HepG2 (cell line): Measurements from ENCODE around the gene GNAZ. TPM values are rescaled to one million over a fixed set of nuclear protein-coding genes. Genes with fewer than 3 reads are reported as not detected.

Source experiments
- ARID5B ChIP-seq: IDR thresholded peaks from 2 replicates; pipeline ENCODE4 v1.4.0; 2020; ENCODE audit warnings: mild to moderate bottlenecking, missing genetic modification reagents
- BRF2 ChIP-seq: sonication (generic); formaldehyde crosslinking; IDR thresholded peaks from 2 replicates; pipeline ENCODE4 v1.8.1; 2022; ENCODE audit warnings: mild to moderate bottlenecking, missing genetic modification reagents
- CCAR2 ChIP-seq: fragments of 200-400 bp; formaldehyde crosslinking; optimal IDR thresholded peaks from 2 replicates; pipeline ENCODE3; 2018; ENCODE audit warnings: low read depth, mild to moderate bottlenecking, low read length, moderate library complexity
- EED ChIP-seq: sonication (generic); formaldehyde crosslinking; IDR thresholded peaks from 2 replicates; pipeline ENCODE4 v1.5.0; 2020; ENCODE audit warnings: mild to moderate bottlenecking, missing genetic modification reagents
- FOXK2 ChIP-seq: fragments of 450-650 bp; IDR thresholded peaks from 2 replicates; pipeline ENCODE4 v1.6.1; 2016
- GABPA ChIP-seq, 2 experiments: IDR thresholded peaks; 2 replicates each; pipeline ENCODE4 v1.6.1; 2011 to 2016; ENCODE audit warnings: low read depth in 2 of 2, low read length in 1 of 2, missing biosample characterization in 1 of 2, missing genetic modification characterization in 1 of 2
- GZF1 ChIP-seq: sonication (generic); formaldehyde crosslinking; IDR thresholded peaks from 2 replicates; pipeline ENCODE4 v1.5.1; 2020; ENCODE audit warnings: mild to moderate bottlenecking, missing genetic modification reagents
- ONECUT2 ChIP-seq: sonication (generic); formaldehyde crosslinking; IDR thresholded peaks from 2 replicates; pipeline ENCODE4 v1.4.0; 2020; ENCODE audit warnings: missing genetic modification reagents
- PATZ1 ChIP-seq: sonication (generic); formaldehyde crosslinking; IDR thresholded peaks from 2 replicates; pipeline ENCODE4 v1.4.0; 2020; ENCODE audit warnings: missing genetic modification reagents
- SAP130 ChIP-seq: IDR thresholded peaks from 2 replicates; pipeline ENCODE4 v1.6.1; 2016; ENCODE audit warnings: low read depth
- TRIM24 ChIP-seq: sonication (generic); formaldehyde crosslinking; IDR thresholded peaks from 2 replicates; pipeline ENCODE4 v1.8.0; 2022; ENCODE audit warnings: mild to moderate bottlenecking, missing genetic modification reagents
- WIZ ChIP-seq: sonication (generic); formaldehyde crosslinking; IDR thresholded peaks from 2 replicates; pipeline ENCODE4 v1.5.1; 2020; ENCODE audit warnings: mild to moderate bottlenecking, missing genetic modification reagents
- ZBTB20 ChIP-seq: sonication (generic); formaldehyde crosslinking; IDR thresholded peaks from 2 replicates; pipeline ENCODE4 v1.8.1; 2023; ENCODE audit warnings: missing genetic modification reagents, low read depth, mild to moderate bottlenecking, borderline replicate concordance
- ZBTB43 ChIP-seq: sonication (generic); formaldehyde crosslinking; conservative IDR thresholded peaks from 2 replicates; pipeline ENCODE4 v1.4.0; 2020; ENCODE audit warnings: missing genetic modification reagents
- ZFYVE20 ChIP-seq: sonication (generic); formaldehyde crosslinking; IDR thresholded peaks from 2 replicates; pipeline ENCODE4 v1.8.0; 2023; ENCODE audit warnings: low read depth, mild to moderate bottlenecking, moderate library complexity, missing genetic modification reagents, borderline replicate concordance
- ZNF235 ChIP-seq: sonication (generic); formaldehyde crosslinking; IDR thresholded peaks from 2 replicates; pipeline ENCODE4 v1.8.1; 2023; ENCODE audit warnings: mild to moderate bottlenecking, missing genetic modification reagents, borderline replicate concordance
- ZNF598 ChIP-seq: sonication (generic); formaldehyde crosslinking; IDR thresholded peaks from 2 replicates; pipeline ENCODE4 v1.5.1; 2020; ENCODE audit warnings: mild to moderate bottlenecking, missing genetic modification reagents, borderline replicate concordance
- ZNF83 ChIP-seq: sonication (generic); formaldehyde crosslinking; IDR thresholded peaks from 2 replicates; pipeline ENCODE4 v1.4.0; 2020; ENCODE audit warnings: missing genetic modification reagents, mild to moderate bottlenecking, borderline replicate concordance
- ZNF841 ChIP-seq: sonication (generic); formaldehyde crosslinking; IDR thresholded peaks from 2 replicates; pipeline ENCODE4 v1.8.1; 2023; ENCODE audit warnings: missing genetic modification reagents, borderline replicate concordance
- polyA plus RNA-seq, 8 experiments: library from polyadenylated mRNA; depleted of rRNA in 3 of 8; stranded (reverse) in 7 of 8; unstranded in 1 of 8; fragments of >200 nt; fragmentation: Illumina TruSeq in 4 of 8; extraction: Trizol in 4 of 8; gene quantifications; 2 replicates each; pipeline versions ENCODE4 v1.2.1 to v1.2.3, GENCODE V29; 2011 to 2016; ENCODE audit warnings: low read depth in 4 of 8, missing spikeins in 1 of 8, mixed read lengths in 1 of 8; ENCODE audit not compliant: insufficient read depth in 1 of 8
- total RNA-seq, 5 experiments: library from RNA; depleted of rRNA; stranded (reverse); fragments of >200 nt; fragmentation: Illumina TruSeq; extraction: Trizol; gene quantifications; 2 replicates each; pipeline ENCODE4 v1.2.3, GENCODE V29; 2016; ENCODE audit warnings: low read depth in 1 of 5

Gene GNAZ
- total and polyA plus RNA-seq, 2 of the 13 experiments (the other 11 are each of a cell fraction or from before 2014, with no cell fraction given), result 11.4 to 22.3 TPM

GRCh38 chr22:23152238-23153114 is 82.2 kb downstream of the GNAZ start (continued):
- no peak for TF ChIP-seq BRF2 (CRISPR knock-in tag)
- no peak for TF ChIP-seq ZNF841 (CRISPR knock-in tag)
- TF ChIP-seq ZNF235 (CRISPR knock-in tag), result no peak
- no peak for TF ChIP-seq ONECUT2 (CRISPR knock-in tag)
- no peak for TF ChIP-seq TRIM24 (CRISPR knock-in tag)
- 0 out of 2 replicates have a peak, but pooled peaks have one; percentile 38 for TF ChIP-seq PATZ1 (CRISPR knock-in tag)
- TF ChIP-seq ARID5B (CRISPR knock-in tag), result peak; percentile 67
- TF ChIP-seq CCAR2, result no peak
- TF ChIP-seq ZNF598, result no peak
- no peak for TF ChIP-seq GZF1 (CRISPR knock-in tag)
- TF ChIP-seq WIZ (CRISPR knock-in tag), result no peak
- TF ChIP-seq GABPA (IDR thresholded peaks at IDR 0.05; ENCODE audit: low read depth, low read length), result peak; percentile 53
- TF ChIP-seq GABPA (CRISPR knock-in tag; IDR thresholded peaks at IDR 0.05; ENCODE audit: low read depth), result peak; percentile 89
- no peak; the same call in 1 of the 2 replicates for TF ChIP-seq ZBTB43 (CRISPR knock-in tag)
- no peak for TF ChIP-seq ZNF83 (CRISPR knock-in tag)
- TF ChIP-seq ZBTB20 (CRISPR knock-in tag), result no peak
- TF ChIP-seq ZFYVE20, result no peak
- TF ChIP-seq FOXK2, result no peak
- TF ChIP-seq SAP130 (CRISPR knock-in tag), result peak; percentile 69
- no peak for TF ChIP-seq EED (CRISPR knock-in tag)
